AG09309 (cell line): ENCODE measurements around the gene PTPRN2.

Experiments used
- DNase-seq: peaks from one replicate; pipeline ENCODE4 v3.0.0-alpha.2; 2010; ENCODE audit warnings: low read depth
- H3K4me3 ChIP-seq: 2 replicates; pipeline ENCODE4 v1.5.1; 2011; ENCODE audit warnings: mild to moderate bottlenecking, low read depth, low read length, moderate library complexity; ENCODE audit not compliant: control insufficient read depth
- TF ChIP-seq, protein P1 (sequence below): IDR thresholded peaks from 2 replicates; pipeline ENCODE4 v1.5.1; 2011; ENCODE audit warnings: mild to moderate bottlenecking, low read depth, low read length, inconsistent platforms; ENCODE audit not compliant: insufficient read depth, control insufficient read depth; ENCODE audit errors: missing control alignments

The PTPRN2 gene

DNA sequence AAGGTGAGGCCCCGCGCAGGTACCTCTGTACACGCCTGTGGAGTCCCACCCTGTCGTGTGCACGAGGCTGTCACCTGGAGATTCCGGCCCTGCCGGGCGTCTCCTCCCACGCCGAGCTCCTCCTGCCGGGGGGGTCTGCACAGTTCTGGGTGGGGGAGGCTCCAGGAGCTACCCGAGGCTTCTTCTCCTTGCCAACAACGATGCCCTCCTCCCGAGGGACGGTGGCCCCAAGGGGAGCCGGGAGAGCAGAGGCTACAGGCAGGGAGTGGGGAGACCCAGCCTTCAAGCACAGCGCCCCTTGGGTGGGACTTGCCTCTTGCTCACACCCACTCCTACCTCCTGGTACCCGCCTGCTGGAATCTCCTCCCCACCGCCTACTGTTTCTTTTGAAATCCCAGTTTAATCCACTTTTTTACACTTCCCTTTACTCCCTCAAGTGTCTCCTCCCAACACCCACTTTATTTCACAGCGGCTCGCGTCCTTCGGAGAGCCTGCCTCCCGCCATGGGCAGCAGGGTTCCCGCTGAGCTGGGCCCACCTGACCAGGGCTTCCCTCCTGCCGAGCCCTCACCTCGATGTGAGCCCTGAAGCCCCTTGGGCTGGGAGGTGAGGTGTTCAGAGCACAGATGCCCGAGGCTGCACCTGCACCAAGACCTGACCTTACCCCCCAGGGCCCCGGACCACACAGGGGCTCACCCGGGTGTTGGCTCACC, 912.8 kb downstream of the PTPRN2 start:
- no peak for DNase-seq
- no peak overlapping the region for H3K4me3 ChIP-seq
- TF ChIP-seq, protein P1, sequence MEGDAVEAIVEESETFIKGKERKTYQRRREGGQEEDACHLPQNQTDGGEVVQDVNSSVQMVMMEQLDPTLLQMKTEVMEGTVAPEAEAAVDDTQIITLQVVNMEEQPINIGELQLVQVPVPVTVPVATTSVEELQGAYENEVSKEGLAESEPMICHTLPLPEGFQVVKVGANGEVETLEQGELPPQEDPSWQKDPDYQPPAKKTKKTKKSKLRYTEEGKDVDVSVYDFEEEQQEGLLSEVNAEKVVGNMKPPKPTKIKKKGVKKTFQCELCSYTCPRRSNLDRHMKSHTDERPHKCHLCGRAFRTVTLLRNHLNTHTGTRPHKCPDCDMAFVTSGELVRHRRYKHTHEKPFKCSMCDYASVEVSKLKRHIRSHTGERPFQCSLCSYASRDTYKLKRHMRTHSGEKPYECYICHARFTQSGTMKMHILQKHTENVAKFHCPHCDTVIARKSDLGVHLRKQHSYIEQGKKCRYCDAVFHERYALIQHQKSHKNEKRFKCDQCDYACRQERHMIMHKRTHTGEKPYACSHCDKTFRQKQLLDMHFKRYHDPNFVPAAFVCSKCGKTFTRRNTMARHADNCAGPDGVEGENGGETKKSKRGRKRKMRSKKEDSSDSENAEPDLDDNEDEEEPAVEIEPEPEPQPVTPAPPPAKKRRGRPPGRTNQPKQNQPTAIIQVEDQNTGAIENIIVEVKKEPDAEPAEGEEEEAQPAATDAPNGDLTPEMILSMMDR = no peak

- no peak for DNase-seq
- TF ChIP-seq, protein P1 = no peak
- H3K4me3 ChIP-seq = no peak overlapping the region
Observed at GRCh38 chr7:157674027-157674714, 913.5 kb downstream of the PTPRN2 start.

DNA sequence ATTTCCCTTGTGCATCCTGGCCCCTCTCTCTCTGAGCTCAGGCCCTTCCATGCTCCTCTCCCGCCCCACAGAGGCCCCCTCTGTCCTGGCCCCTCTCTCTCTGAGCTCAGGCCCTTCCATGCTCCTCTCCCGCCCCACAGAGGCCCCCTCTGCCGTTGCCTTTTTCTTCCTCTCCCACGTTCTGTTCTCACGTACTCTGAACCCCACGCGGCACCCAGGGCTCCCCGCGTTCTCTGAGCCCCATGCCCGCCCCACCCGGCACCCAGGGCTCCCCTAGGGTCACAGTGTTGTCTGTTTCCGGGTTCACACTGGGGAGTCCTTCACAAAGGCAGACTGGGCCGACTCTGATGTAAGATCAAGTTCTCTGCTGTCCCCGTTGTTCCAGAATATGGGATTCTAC, 914.0 kb downstream of the PTPRN2 start:
- TF ChIP-seq, protein P1 = no peak
- H3K4me3 ChIP-seq = no peak overlapping the region
- DNase-seq = no peak

DNA sequence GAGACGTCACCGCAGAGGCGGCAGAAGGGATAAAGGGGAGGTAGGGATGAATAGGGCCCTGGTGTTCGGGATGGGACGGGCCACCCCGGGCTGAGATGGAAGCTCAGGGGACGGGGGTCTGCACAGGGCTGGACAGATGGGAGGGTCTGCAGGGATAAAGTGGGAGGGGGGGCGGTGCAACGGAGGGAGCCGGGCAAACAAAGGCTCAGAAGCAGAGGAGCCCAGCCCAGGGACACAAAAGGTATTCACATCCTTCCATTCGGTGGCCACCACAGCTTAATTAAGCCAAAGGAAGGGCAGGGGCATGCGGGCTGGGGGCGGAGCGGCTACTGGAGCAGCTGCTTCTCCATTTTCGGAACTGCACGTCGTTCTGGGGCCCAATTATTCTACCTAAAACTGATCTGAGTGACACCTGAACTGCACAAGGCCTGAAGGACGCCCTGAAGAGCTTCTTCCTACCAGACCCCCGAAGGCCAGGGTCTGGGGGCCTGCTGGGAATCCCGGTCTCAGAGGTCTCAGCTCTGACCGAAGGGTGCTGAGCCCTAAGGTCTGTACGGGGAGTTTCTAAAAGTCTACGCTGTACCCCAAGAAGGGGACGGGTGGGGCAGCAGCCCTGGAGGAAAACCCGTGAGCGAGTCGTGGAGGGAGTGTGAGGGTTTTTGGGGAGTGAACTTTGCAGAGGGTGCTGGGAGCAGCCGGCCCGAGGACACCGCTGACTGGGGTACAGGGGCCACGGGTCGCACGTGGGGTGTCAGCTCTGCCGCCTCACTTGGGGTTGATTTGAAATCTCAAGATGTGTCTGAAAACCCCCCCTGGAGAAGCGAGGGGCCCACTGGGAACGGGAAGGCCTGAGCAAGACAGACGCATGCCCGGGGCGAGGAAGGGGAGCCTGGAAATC, 916.0 kb downstream of the PTPRN2 start:
- TF ChIP-seq, protein P1 = no peak
- H3K4me3 ChIP-seq = no peak overlapping the region
- DNase-seq = no peak

DNA sequence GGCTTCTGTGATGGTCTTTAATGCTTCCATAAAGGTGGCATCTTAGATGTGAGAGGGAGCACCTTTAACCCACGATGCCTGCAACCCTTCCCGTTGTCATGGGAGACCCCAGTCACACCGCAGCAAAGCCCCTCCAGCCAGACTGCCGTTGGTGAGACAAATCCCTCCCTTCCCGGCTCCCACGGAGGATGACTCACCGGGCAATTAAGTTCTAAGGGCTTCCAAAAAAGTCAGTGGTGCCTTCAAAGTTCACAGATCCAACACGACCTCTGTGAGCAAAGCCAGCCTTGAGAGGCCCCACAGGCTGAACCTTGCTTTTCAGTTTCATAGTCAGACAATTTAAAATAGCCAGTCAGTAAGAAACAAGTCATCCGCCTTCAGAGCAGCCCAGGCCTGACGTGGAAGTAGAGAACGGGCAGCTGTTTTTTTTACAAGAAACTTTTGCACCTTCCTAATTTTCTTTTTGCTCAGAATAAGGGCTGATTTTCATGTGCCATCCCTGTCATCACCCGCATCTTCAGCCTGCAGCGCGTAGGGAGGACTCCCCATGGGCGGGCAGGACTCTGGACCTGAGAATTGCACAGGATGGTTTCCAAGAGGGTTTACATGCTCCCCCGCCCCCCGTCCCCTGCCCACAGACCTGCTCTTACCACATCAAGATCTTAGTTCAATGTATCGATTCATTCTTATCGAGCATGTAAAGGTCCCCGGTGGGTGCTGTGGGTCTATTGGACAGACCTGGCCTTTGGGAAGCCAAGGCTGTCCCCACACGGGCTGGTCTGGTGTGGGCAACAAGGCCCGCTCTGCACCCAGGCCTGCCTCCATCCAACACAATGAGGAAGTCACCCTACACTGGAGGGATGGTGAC, 916.9 kb downstream of the PTPRN2 start:
- no peak for DNase-seq

More for the DNA sequence above, 916.9 kb downstream of the PTPRN2 start:
- no peak overlapping the region for H3K4me3 ChIP-seq
- TF ChIP-seq, protein P1 = no peak
